Measurements from ENCODE around the gene TGFBR2.

Gene TGFBR2

DNA sequence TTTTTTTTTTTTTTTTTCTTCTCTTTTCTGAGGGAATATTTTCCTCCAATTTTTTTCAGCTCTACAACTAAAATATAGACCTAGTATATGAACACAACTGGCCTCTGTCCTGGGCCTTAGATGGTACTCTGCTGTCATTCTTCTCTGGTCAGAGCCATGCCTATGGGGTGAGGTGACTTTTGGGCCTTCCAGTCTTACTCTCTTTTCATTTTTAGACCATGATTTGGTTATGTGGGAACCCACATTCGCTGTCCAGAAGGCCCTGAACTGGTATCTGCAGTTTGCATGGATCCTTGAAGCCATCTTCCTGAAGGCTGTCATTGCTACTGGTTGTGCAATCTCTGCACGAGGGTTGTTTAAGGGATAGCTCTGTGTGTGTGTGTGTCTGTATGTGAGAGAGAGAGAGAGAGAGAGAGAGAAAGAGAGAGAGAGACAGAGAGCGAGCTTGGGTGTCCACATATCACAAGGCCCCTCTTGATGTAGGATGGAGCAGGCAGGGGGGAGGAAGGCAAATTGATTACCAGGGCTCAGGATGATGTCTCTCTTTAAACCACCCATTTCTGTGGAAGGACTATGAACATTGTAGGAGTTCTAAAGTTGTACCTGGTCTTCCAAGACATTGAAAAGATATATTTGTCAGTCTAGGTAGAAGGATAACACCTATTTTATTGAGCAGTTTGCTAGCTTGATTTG, 6.9 kb downstream of the TGFBR2 start:
- H3K27ac ChIP-seq (ENCODE audit: low read length), result no peak overlapping the region
- H2AFZ ChIP-seq (ENCODE audit: low read depth, low read length), result no peak overlapping the region
- H3K79me2 ChIP-seq (ENCODE audit: low read length), result peaks cover 91% of the 10 kb centered on the region
- no peaks in the 10 kb centered on the region for H3K27me3 ChIP-seq (ENCODE audit: low read depth, low read length)
- no peak overlapping the region for H3K4me2 ChIP-seq (ENCODE audit: low read length)
- peaks cover 40% of the 10 kb centered on the region for H3K4me1 ChIP-seq (ENCODE audit: low read length)
- no peaks in the 10 kb centered on the region for H3K9me3 ChIP-seq (ENCODE audit: insufficient read depth, low read length)
- H3K4me3 ChIP-seq (ENCODE audit: low read length), result no peak overlapping the region
- H4K20me1 ChIP-seq (ENCODE audit: insufficient read depth, low read length), result peaks cover 9% of the 10 kb centered on the region; the same call in 1 of the 2 replicates
- H3K9ac ChIP-seq (ENCODE audit: low read length), result no peak overlapping the region
- peaks cover 3% of the 10 kb centered on the region for H3K36me3 ChIP-seq (replicated peaks; ENCODE audit: low read depth, low read length)
- TF ChIP-seq CTCF (IDR thresholded peaks at IDR 0.05; ENCODE audit: low read depth, low read length) (no peak), EZH2phosphoT487 (IDR thresholded peaks at IDR 0.05; ENCODE audit: low read depth) (no peak)

- TF ChIP-seq EZH2phosphoT487 (IDR thresholded peaks at IDR 0.05; ENCODE audit: low read depth) (no peak), CTCF (IDR thresholded peaks at IDR 0.05; ENCODE audit: low read depth, low read length) (no peak)
- no peaks in the 10 kb centered on the region for H3K9me3 ChIP-seq (ENCODE audit: insufficient read depth, low read length)
- peaks cover 9% of the 10 kb centered on the region; the same call in 1 of the 2 replicates for H4K20me1 ChIP-seq (ENCODE audit: insufficient read depth, low read length)
- H3K4me1 ChIP-seq (ENCODE audit: low read length), result peaks cover 36% of the 10 kb centered on the region
- no peak overlapping the region for H3K4me3 ChIP-seq (ENCODE audit: low read length)
- peaks cover 3% of the 10 kb centered on the region for H3K36me3 ChIP-seq (replicated peaks; ENCODE audit: low read depth, low read length)
- peaks cover 90% of the 10 kb centered on the region for H3K79me2 ChIP-seq (ENCODE audit: low read length)
- no peak overlapping the region for H2AFZ ChIP-seq (ENCODE audit: low read depth, low read length)
- H3K9ac ChIP-seq (ENCODE audit: low read length), result no peak overlapping the region
- no peak overlapping the region for H3K4me2 ChIP-seq (ENCODE audit: low read length)
- no peak overlapping the region for H3K27ac ChIP-seq (ENCODE audit: low read length)
- H3K27me3 ChIP-seq (ENCODE audit: low read depth, low read length), result no peaks in the 10 kb centered on the region
Measured at GRCh38 chr3:30614373-30614772, 8.0 kb downstream of the TGFBR2 start.

GRCh38 chr3:30614943-30615342, 8.5 kb downstream of the TGFBR2 start:
- Histone ChIP-seq H3K4me2 (ENCODE audit: low read length) (no peak overlapping the region), H3K4me3 (ENCODE audit: low read length) (no peak overlapping the region), H3K27ac (ENCODE audit: low read length) (no peak overlapping the region), H3K36me3 (replicated peaks; ENCODE audit: low read depth, low read length) (peaks cover 3% of the 10 kb centered on the region), H3K4me1 (ENCODE audit: low read length) (peaks cover 31% of the 10 kb centered on the region), H3K27me3 (ENCODE audit: low read depth, low read length) (no peaks in the 10 kb centered on the region), H3K79me2 (ENCODE audit: low read length) (peaks cover 89% of the 10 kb centered on the region), H4K20me1 (ENCODE audit: insufficient read depth, low read length) (peaks cover 9% of the 10 kb centered on the region; the same call in 1 of the 2 replicates), H3K9me3 (ENCODE audit: insufficient read depth, low read length) (no peaks in the 10 kb centered on the region), H3K9ac (ENCODE audit: low read length) (no peak overlapping the region), H2AFZ (ENCODE audit: low read depth, low read length) (no peak overlapping the region)
- TF ChIP-seq EZH2phosphoT487 (IDR thresholded peaks at IDR 0.05; ENCODE audit: low read depth) (no peak), CTCF (IDR thresholded peaks at IDR 0.05; ENCODE audit: low read depth, low read length) (no peak)

DNA sequence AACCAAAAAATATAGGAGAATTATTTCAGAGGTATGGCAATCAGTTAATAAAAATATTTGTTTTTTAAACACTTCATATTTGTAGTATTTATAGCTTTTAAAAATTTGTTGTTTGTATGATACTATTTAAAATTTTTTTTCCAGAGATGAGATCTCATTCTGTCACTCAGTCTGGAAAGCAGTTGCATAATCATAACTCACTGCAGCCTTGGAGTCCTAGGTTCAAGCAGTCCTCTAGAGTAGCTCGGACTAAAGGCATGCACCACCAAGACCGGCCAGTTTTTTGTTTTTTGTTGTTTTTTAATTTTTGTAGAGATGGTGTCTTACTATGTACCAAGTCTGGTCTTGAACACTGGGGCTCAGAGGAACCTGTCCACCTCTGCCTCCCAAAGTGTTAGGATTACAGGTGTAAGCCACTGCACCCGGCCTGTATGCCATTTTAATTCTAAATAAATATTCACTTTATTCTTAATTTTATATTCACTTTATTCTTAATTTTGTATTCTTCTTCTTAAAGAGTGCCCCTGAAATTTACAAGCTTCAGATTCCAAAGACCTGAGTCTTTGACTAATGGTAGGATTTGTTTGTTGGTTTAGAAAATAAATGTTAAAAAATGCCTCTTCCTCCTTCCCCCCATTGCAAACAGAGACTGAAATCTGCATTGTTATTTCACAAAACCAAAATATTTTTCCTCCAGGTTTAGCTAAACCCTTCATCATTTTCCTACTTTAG, 9.4 kb downstream of the TGFBR2 start:
- Histone ChIP-seq H2AFZ (ENCODE audit: low read depth, low read length) (no peak overlapping the region), H3K27me3 (ENCODE audit: low read depth, low read length) (no peaks in the 10 kb centered on the region), H3K9ac (ENCODE audit: low read length) (no peak overlapping the region), H3K9me3 (ENCODE audit: insufficient read depth, low read length) (no peaks in the 10 kb centered on the region), H3K36me3 (replicated peaks; ENCODE audit: low read depth, low read length) (peaks cover 3% of the 10 kb centered on the region), H3K4me1 (ENCODE audit: low read length) (peaks cover 30% of the 10 kb centered on the region), H3K79me2 (ENCODE audit: low read length) (peaks cover 89% of the 10 kb centered on the region), H3K4me3 (ENCODE audit: low read length) (no peak overlapping the region), H3K4me2 (ENCODE audit: low read length) (no peak overlapping the region), H3K27ac (ENCODE audit: low read length) (no peak overlapping the region), H4K20me1 (ENCODE audit: insufficient read depth, low read length) (peaks cover 9% of the 10 kb centered on the region; the same call in 1 of the 2 replicates)
- no peak for TF ChIP-seq EZH2phosphoT487 (IDR thresholded peaks at IDR 0.05; ENCODE audit: low read depth)
- TF ChIP-seq CTCF (IDR thresholded peaks at IDR 0.05; ENCODE audit: low read depth, low read length), result no peak
